Liver (tissue), 9 donors: ENCODE measurements around the gene UBTD1. TPM values are rescaled to one million over a fixed set of nuclear protein-coding genes. Genes with fewer than 3 reads are reported as not detected.

Experiments used
- DNase-seq: peaks from one replicate; pipeline ENCODE4 v3.0.0-alpha.2; 2017; ENCODE audit warnings: low spot score
- H3K27ac ChIP-seq, 2 donors: one replicate each; pipeline ENCODE4 v1.7.0; 2013; ENCODE audit warnings: inconsistent platforms in 2 of 2, low read length in 2 of 2, control low read depth in 1 of 2, low read depth in 1 of 2, mild to moderate bottlenecking in 1 of 2
- H3K27me3 ChIP-seq, 4 donors: one replicate each; pipeline versions ENCODE4 v1.6.1 to v1.7.0; 2013; ENCODE audit warnings: low read length in 3 of 4, inconsistent platforms in 1 of 4, mild to moderate bottlenecking in 1 of 4, moderate library complexity in 1 of 4; ENCODE audit not compliant: control insufficient read depth in 4 of 4, insufficient read depth in 4 of 4
- H3K36me3 ChIP-seq, 4 donors: one replicate each; pipeline versions ENCODE4 v1.6.1 to v1.7.0; 2013; ENCODE audit warnings: low read length in 3 of 4, mild to moderate bottlenecking in 3 of 4, low read depth in 1 of 4, moderate library complexity in 1 of 4; ENCODE audit not compliant: control insufficient read depth in 4 of 4, insufficient read depth in 3 of 4
- H3K4me1 ChIP-seq, 4 donors: one replicate each; pipeline versions ENCODE4 v1.6.1 to v1.7.0; 2013; ENCODE audit warnings: low read length in 3 of 4, mild to moderate bottlenecking in 3 of 4, moderate library complexity in 1 of 4; ENCODE audit not compliant: control insufficient read depth in 4 of 4, insufficient read depth in 4 of 4
- H3K4me3 ChIP-seq, 3 donors: one replicate each; pipeline versions ENCODE4 v1.6.1 to v1.7.0; 2013; ENCODE audit warnings: low read length in 3 of 3, control low read depth in 1 of 3, low read depth in 1 of 3, mild to moderate bottlenecking in 1 of 3
- H3K9ac ChIP-seq, 2 donors: one replicate each; pipeline ENCODE4 v1.7.0; 2013; ENCODE audit warnings: low read length in 2 of 2, mild to moderate bottlenecking in 2 of 2, moderate library complexity in 2 of 2, control low read depth in 1 of 2, low read depth in 1 of 2
- H3K9me3 ChIP-seq, 4 donors: one replicate each; pipeline versions ENCODE4 v1.6.1 to v1.7.0; 2013; ENCODE audit warnings: low read length in 3 of 4; ENCODE audit not compliant: control insufficient read depth in 4 of 4
- ATF3 ChIP-seq: IDR thresholded peaks from 2 replicates; pipeline ENCODE4 v1.6.1; 2016; ENCODE audit warnings: antibody characterized with exemption
- CTCF ChIP-seq: fragments of 150-350 bp; IDR thresholded peaks from 2 replicates; pipeline ENCODE4 v1.5.1; 2017; ENCODE audit warnings: improper control_type of control experiment, low read depth, low read length; ENCODE audit not compliant: missing input control
- EGR1 ChIP-seq, 2 donors: IDR thresholded peaks; 2 replicates each; pipeline ENCODE4 v1.6.1; 2016 to 2018; ENCODE audit warnings: antibody characterized with exemption in 2 of 2, low read depth in 2 of 2
- FOXA1 ChIP-seq: IDR thresholded peaks from 2 replicates; pipeline ENCODE4 v1.6.1; 2016; ENCODE audit warnings: antibody characterized with exemption
- FOXA2 ChIP-seq: IDR thresholded peaks from 2 replicates; pipeline ENCODE4 v1.6.1; 2016; ENCODE audit warnings: antibody characterized with exemption
- GABPA ChIP-seq, 2 donors: IDR thresholded peaks in 1 of 2; conservative IDR thresholded peaks in 1 of 2; 2 replicates each; pipeline ENCODE4 v1.6.1; 2016; ENCODE audit warnings: antibody characterized with exemption in 2 of 2, mild to moderate bottlenecking in 1 of 2, moderate library complexity in 1 of 2
- HNF4A ChIP-seq, 2 donors: conservative IDR thresholded peaks; 2 replicates each; pipeline ENCODE4 v1.6.1; 2016; ENCODE audit warnings: antibody characterized with exemption in 2 of 2, mild to moderate bottlenecking in 2 of 2
- JUND ChIP-seq, 2 donors: IDR thresholded peaks; 2 replicates each; pipeline ENCODE4 v1.6.1; 2016; ENCODE audit warnings: antibody characterized with exemption in 2 of 2
- MAX ChIP-seq: IDR thresholded peaks from 2 replicates; pipeline ENCODE4 v1.6.1; 2016; ENCODE audit warnings: antibody characterized with exemption
- NR2F2 ChIP-seq: IDR thresholded peaks from 2 replicates; pipeline ENCODE4 v1.6.1; 2016; ENCODE audit warnings: antibody characterized with exemption
- RAD21 ChIP-seq, 2 donors: IDR thresholded peaks; 2 replicates each; pipeline ENCODE4 v1.6.1; 2016; ENCODE audit warnings: antibody characterized with exemption in 2 of 2, mild to moderate bottlenecking in 2 of 2
- REST ChIP-seq: IDR thresholded peaks from 2 replicates; pipeline ENCODE4 v1.6.1; 2016; ENCODE audit warnings: antibody characterized with exemption, mild to moderate bottlenecking
- RXRA ChIP-seq, 2 donors: IDR thresholded peaks; 2 replicates each; pipeline ENCODE4 v1.6.1; 2017 to 2018; ENCODE audit warnings: antibody characterized with exemption in 2 of 2, mild to moderate bottlenecking in 1 of 2
- SP1 ChIP-seq: IDR thresholded peaks from 2 replicates; pipeline ENCODE4 v1.6.1; 2018; ENCODE audit warnings: antibody characterized with exemption, mild to moderate bottlenecking
- YY1 ChIP-seq: IDR thresholded peaks from 2 replicates; pipeline ENCODE4 v1.6.1; 2016; ENCODE audit warnings: antibody characterized with exemption, mild to moderate bottlenecking
- ZBTB33 ChIP-seq: IDR thresholded peaks from 2 replicates; pipeline ENCODE4 v1.6.1; 2016; ENCODE audit warnings: antibody characterized with exemption
- WGBS: extraction: QIAGEN DNeasy Blood & Tissue Kit; methylation state at CpG from one replicate; pipeline ENCODE4 v1.1.7; 2013; 5-methylcytosine and 5-hydroxymethylcytosine counted together
- polyA plus RNA-seq, 2 donors: library from polyadenylated mRNA; stranded (reverse) in 1 of 2; unstranded in 1 of 2; fragments of 200-250 nt in 1 of 2; fragments of >200 nt in 1 of 2; fragmentation: Nextera tagmentation in 1 of 2; extraction: Ambion mirVana in 1 of 2; gene quantifications; one replicate each; pipeline versions ENCODE4 v1.2.1 to v1.2.3, GENCODE V29; 2013 to 2015
- total RNA-seq, 2 donors: library from RNA; depleted of rRNA; stranded (reverse); fragments of >200 nt; gene quantifications; one replicate each; pipeline ENCODE4 v1.2.3, GENCODE V29; 2014
- donor health status: healthy.
- donor health status: healthy.
- donor health status: healthy.
- donor health status: healthy.
- donor health status: healthy.

Gene UBTD1
- total and polyA plus RNA-seq, 4 donors: 2.7 to 11.0 (median 9.3) TPM

- Histone ChIP-seq H3K27ac (no peak overlapping the region), H3K27me3 (no peaks in the 10 kb centered on the region), H3K36me3 (peaks cover 1 to 11% (median 6%) of the 10 kb centered on the region in 4 donors), H3K4me1 (peaks cover 3 to 11% (median 9%) of the 10 kb centered on the region in 4 donors), H3K9ac (no peak overlapping the region), H3K4me3 (no peak overlapping the region), H3K9me3 (no peaks in the 10 kb centered on the region)
- no peak for DNase-seq
- TF ChIP-seq RXRA (IDR thresholded peaks at IDR 0.05): no peak
- TF ChIP-seq RAD21 (IDR thresholded peaks at IDR 0.05): no peak
- TF ChIP-seq YY1: no peak
- no peak for TF ChIP-seq SP1
- no peak for TF ChIP-seq REST
- TF ChIP-seq GABPA (IDR thresholded peaks at IDR 0.05 in 1 of 2, conservative IDR thresholded peaks at IDR 0.05 in 1 of 2): no peak
- TF ChIP-seq EGR1 (IDR thresholded peaks at IDR 0.05; ENCODE audit: low read depth in 2 of 2): no peak
- TF ChIP-seq ATF3: no peak
- TF ChIP-seq JUND (IDR thresholded peaks at IDR 0.05): no peak
- TF ChIP-seq CTCF: no peak
- no peak for TF ChIP-seq FOXA1
- no peak for TF ChIP-seq HNF4A (conservative IDR thresholded peaks at IDR 0.05)
- WGBS: 92% methylated on average over 6 of the region's 6 CpGs
These were observed 100.5 kb downstream of the UBTD1 start for GRCh38 chr10:97599272-97599619.

- no peak overlapping the region for H3K4me3 ChIP-seq
- peaks cover 1 to 14% (median 6%) of the 10 kb centered on the region in 4 donors for H3K36me3 ChIP-seq
- no peaks in the 10 kb centered on the region for H3K27me3 ChIP-seq
- DNase-seq: no peak
- H3K27ac ChIP-seq: no peak overlapping the region
- no peaks in the 10 kb centered on the region for H3K9me3 ChIP-seq
- TF ChIP-seq GABPA (IDR thresholded peaks at IDR 0.05 in 1 of 2, conservative IDR thresholded peaks at IDR 0.05 in 1 of 2): no peak
- no peak for TF ChIP-seq ATF3
- no peak for TF ChIP-seq REST
- no peak for TF ChIP-seq SP1
- no peak for TF ChIP-seq FOXA1
- TF ChIP-seq MAX: no peak
- TF ChIP-seq JUND (IDR thresholded peaks at IDR 0.05): no peak
- no peak for TF ChIP-seq ZBTB33
- no peak for TF ChIP-seq YY1
- no peak for TF ChIP-seq CTCF
- TF ChIP-seq NR2F2: no peak
- TF ChIP-seq FOXA2: no peak
- TF ChIP-seq EGR1 (IDR thresholded peaks at IDR 0.05; ENCODE audit: low read depth in 2 of 2): no peak
- H3K4me1 ChIP-seq: peaks cover 3 to 10% (median 7%) of the 10 kb centered on the region in 4 donors
- 100% methylated on average over 1 of the region's 1 CpG for WGBS
- no peak overlapping the region for H3K9ac ChIP-seq
These were observed 101.9 kb downstream of the UBTD1 start for GRCh38 chr10:97600616-97601015.
